Measurements from ENCODE around the gene RNF227.
A peak's percentile ranks its signal among the peaks of the same experiment; 100 is the strongest.
"Not testable (repeated sequence)": the region's sequence is repeated elsewhere in the genome, so short reads cannot be mapped to it uniquely, and the experiment has no call there.

The RNF227 gene

GRCh38 chr17:7915611-7916384, at the start of gene RNF227:
Gene RNF227, minus strand, starts transcription at chr17:7916289. Its CDS starts 94 bp downstream, at chr17:7916195.
- peak; percentile 89 for DNase-seq

DNA sequence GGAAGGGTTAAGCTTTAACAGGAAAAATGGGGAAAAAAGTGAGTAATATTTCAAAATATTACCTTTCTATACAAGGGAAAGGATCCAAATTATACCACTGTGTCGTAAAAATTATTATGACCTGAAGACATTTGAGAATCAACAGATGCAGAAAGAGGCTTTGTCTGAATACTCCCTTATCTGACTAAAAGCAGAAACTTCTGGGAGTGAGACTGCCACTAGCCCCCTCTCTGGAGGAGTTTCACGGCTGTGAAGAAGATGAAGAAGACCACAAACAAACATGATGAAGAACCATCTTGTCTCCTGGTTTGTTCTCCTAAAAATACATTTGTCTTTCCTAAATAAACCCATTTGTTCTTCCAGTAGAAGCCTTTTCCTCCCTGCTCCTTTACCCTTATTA, 45.3 kb upstream of the RNF227 start:
- no peak for DNase-seq

GRCh38 chr17:7959503-7960253, 43.6 kb upstream of the RNF227 start:
- DNase-seq: no peak

DNA sequence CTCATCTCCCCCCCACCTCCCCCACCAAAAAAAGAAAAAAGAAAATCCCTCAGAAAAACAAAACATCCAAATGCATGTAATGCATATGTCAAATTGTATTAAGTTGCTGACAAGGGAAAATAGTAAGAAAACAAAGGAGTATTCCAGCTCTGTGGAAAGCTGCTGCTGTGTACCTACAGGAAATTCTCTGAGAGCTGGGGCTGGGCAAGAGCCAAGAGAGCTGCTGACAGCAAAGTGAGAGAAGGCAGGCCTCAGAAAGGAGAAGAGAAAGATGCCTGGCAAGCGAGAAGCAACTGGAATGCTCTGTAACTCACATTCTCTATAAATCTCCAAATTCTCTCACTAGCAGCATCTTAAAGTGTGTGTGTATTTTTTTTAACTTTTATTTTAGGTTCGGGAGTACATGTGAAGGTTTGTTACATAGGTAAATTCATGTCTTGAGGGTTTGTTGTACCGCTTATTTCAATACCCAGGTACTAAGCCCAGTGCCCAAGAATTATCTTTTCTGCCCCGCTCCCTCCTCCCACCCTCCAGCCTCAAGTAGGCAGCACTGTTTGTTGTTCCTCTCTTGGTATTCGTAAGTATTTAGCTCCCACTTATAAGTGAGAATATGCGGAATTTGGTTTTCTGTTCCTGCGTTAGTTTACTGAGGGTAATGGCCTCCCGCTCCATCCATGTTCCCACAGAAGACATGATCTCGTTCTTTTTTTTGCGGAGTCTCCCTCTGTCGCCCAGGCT, 40.3 kb upstream of the RNF227 start:
- DNase-seq: no peak

DNA sequence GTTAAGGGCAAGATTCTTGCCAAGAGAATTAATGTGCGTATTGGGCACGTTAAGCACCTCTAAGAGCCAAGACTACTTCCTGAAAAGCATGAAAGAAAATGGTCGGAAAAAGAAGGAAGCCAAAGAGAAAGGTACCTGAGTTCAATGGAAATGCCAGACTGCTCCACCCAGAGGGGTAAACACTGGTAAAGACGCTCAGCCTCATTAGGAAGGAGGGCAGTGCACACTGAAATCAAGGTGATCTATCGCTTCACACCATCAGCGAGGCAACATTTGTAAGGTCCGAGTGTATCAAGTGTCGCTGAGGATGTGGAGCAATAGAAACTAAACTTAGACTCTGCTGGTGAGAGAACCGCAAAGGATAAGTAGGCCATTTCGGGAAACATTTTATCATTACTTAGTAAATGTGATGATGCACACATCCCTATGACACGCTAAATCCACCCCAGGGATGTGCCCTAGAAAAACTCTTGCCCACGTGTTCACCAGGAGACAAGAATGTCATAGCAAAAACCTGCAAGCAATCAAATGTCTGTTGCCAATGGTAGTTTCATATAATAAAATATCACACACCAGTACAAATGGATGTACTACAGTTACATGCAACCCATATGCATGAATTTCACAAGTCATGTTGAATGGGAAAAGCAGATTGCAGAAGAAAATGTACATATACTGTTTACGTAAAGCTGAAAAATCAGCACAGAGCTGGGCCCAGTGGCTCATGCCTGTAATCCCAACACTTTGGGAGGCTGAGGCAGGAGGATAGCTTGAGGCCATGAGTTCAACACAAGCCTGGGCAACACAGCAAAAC, 39.5 kb upstream of the RNF227 start:
- no peak for DNase-seq

DNA sequence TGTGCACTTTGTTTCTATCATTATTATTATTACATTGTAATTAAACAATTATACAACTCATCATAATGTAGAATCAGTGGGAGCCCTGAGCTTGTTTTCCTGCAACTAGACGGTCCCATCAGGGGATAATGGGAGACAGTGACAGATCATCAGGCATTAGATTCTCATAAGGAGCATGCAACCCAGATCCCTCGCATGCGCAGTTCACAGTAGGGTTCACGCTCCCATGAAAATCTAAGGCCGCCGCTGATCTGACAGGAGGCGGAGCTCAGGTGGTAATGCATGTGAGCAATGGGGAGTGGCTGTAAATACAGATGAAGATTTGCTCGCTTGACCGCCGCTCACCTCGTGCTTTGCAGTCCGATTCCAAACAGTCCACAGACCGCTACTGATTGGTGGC, 37.2 kb upstream of the RNF227 start:
- not testable (repeated sequence) for DNase-seq

DNA sequence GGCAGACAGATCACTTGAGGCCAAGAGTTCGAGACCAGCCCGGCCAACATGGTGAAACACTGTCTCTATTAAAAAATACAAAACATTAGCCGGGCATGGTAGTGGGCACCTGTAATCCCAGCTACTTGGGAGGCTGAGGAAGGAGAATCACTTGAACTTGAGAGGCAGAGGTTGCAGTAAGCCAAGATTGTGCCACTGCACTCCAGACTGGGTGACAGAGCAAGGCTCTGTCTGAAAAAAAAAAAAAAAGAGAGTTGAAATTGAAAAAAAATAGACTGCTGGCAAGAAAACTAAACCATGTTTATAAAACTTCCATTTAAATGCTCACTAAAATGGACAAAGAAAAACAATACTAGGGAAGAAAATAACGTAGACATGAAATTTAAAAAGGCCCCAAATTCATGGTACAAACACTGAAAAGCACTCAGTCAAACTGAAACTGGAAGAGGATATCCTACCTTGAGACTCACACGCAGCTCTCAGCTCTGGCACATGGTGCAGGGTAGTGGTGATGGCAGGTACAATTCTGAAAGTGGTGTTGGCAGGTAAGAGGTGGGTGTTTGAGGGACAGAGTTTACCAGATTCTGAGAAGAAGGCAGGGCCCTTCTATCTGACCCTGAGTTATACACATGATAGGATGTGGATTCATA, 35.2 kb upstream of the RNF227 start:
- peak; percentile 12 for DNase-seq

DNA sequence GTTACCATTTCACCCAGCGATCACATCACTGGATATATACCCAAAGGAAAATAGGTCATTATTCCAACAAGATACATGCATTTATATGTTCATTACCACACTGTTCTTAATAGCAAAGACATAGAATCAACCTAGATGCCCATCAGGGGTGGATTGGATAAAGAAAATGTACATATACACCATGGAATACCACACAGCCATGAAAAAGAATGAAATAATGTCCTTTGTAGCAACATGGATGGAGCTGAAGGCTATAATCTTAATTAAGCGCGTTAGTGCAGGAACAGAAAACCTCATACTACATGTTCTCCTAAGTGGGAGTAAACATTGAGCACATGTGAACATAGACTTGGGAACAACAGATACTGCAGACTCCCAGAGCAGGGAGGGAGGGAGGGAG, 34.5 kb upstream of the RNF227 start:
- no peak for DNase-seq

DNA sequence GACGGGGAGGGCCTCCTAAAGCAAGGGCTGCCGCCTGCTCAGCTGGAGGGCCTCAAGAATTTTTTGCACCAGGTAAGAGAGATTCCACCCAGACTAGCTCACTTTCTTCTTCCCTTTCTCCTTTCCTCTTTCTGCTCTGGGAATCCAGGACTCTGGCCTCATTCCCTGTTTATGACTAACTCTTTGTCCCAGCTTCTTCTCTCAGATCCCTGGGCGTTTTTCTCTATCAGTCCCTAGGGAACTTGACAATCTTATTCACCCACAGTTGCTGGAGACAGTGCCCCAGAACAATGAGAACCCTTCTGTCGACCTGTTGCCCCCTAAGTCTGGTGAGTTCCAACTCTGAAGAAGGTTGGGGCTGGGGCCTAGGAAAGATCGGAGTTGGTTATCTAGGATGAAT, 31.6 kb upstream of the RNF227 start:
- no peak for DNase-seq

DNA sequence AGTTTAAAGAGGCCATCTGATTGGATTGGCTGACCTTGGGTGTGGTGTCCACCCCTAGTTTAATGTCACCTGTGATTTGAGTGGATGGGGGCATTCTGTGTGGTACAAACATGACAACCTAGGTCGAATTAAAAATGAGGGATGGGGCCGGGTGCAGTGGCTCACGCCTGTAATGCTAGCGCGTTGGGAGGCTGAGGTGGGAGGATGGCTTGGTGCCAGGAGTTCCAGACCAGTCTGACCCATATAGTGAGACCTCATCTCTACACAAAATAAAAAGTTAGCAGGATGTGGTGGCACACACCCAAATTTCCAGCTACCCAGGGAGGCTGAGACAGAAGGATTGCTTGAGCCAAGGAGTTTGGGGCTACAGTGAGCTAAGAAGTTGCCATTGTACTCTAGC, 30.4 kb upstream of the RNF227 start:
- no peak for DNase-seq

GRCh38 chr17:7945651-7946050, 29.6 kb upstream of the RNF227 start:
- no peak for DNase-seq

DNA sequence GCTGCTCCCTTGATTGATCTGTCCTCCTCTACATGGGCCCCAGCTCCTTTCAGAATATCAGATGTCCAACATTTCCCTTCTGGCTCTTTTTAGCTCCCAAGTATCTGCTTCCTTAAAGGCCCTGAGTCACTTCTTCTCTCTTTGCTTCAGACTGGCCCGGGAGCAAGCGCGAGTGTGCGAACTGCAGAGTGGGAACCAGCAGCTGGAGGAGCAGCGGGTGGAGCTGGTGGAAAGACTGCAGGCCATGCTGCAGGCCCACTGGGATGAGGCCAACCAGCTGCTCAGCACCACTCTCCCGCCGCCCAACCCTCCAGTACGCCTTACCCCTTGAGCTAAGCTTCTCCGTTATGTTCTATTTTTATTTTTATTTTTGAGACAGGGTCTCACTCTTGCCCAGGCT, 28.2 kb upstream of the RNF227 start:
- DNase-seq: no peak

DNA sequence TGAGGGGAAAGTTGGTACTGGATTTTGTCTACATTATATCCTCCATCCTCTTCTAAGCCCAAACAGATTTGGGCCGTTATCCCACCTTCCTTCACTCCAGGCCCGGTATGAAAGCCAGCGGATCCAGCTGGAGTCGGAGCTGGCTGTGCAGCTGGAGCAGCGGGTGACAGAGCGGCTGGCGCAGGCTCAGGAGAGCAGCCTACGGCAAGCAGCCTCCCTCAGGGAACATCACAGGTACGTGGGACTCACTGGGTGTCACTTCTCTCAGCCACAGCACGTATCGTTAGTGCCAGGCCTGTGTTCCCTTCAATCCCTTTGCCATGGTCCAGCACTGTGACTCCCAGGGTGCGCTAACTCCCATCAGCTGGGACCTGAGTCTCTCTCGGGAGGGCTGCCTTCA, 27.2 kb upstream of the RNF227 start:
- DNase-seq: no peak

GRCh38 chr17:7940743-7941142, 24.7 kb upstream of the RNF227 start:
- no peak for DNase-seq

DNA sequence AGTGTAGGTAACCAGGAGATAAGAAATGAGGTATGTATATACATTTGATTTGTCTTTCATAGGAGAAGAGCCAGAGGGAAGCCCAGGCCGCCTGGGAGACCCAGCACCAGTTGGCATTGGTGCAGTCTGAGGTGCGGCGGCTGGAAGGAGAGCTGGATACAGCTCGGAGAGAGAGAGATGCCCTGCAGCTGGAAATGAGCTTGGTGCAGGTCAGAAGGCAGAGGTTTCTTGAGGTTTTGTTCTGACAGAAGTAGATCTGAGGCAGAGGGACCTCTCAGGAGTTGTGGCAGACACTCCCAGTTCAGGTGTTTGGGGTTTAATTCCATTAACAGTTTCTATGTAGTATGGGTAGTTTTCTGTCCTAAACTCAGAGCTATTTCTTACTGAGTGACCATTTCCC, 23.9 kb upstream of the RNF227 start:
- no peak for DNase-seq

GRCh38 chr17:7935859-7936258, 19.8 kb upstream of the RNF227 start:
- no peak for DNase-seq

DNA sequence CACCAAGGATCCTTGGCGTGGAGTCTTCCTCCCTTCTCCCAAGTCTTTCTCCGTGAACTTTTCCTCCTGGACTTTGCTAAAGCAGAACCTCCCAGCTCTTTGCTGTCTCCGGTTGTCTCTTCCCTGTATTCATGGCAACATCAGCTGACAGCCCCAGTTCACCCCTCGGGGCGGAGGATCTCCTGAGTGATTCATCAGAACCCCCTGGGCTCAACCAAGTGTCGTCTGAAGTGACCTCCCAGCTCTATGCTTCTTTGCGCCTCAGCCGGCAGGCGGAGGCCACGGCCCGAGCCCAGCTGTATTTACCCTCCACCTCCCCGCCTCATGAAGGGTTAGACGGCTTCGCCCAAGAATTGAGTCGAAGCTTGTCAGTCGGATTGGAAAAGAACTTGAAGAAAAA, 16.9 kb upstream of the RNF227 start:
- DNase-seq: peak; percentile 30

- no peak for DNase-seq
Observed at GRCh38 chr17:7932483-7932891, 16.4 kb upstream of the RNF227 start.

DNA sequence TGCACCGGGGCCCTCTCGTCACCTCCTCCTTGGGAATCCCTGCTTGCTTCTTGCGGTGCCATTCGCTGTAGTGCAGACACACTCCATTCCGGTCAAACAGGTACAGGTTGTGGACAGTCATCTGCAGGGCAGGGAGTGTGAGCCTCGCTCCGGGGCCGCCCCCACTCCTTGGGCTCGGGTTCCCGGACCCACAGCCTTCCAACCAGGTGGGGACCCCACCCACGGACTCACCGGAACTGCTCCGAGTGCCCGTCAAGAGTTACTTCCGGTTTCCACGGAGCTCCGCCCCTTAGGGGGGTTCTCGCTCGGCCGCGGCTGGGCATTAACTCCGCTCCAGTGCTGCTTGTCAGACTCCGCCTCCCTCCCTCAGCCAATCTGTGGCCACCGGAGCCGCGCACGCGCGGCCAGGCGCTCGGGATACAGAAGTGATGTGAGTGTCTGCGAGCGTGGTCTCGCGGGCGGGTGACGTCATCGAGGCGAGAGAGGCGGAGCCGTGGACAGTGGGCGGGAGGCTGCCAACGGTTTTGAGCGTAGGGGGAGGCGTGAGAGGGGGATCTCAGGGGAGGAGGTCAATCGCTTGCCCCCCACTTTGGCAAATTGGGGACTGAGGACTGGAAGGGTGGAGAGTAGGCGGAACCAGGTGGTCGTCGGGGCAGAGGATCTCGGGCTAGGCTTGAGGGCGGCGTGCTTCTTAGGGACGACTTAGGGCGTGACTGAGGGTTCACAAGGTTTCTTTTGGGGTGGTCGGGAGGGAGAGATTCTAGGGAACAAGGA, 15.8 kb upstream of the RNF227 start, which contains the start of the genes CNTROB and TRAPPC1:
TSS of gene CNTROB (plus strand) at position 498 of the 774 bp plus-strand sequence. CDS start 874 bp downstream, outside the sequence.
TSS of gene TRAPPC1 (minus strand) at position 238 of the 774 bp plus-strand sequence. CDS start at position 121, 117 bp downstream.
- DNase-seq: peak; percentile 100

DNA sequence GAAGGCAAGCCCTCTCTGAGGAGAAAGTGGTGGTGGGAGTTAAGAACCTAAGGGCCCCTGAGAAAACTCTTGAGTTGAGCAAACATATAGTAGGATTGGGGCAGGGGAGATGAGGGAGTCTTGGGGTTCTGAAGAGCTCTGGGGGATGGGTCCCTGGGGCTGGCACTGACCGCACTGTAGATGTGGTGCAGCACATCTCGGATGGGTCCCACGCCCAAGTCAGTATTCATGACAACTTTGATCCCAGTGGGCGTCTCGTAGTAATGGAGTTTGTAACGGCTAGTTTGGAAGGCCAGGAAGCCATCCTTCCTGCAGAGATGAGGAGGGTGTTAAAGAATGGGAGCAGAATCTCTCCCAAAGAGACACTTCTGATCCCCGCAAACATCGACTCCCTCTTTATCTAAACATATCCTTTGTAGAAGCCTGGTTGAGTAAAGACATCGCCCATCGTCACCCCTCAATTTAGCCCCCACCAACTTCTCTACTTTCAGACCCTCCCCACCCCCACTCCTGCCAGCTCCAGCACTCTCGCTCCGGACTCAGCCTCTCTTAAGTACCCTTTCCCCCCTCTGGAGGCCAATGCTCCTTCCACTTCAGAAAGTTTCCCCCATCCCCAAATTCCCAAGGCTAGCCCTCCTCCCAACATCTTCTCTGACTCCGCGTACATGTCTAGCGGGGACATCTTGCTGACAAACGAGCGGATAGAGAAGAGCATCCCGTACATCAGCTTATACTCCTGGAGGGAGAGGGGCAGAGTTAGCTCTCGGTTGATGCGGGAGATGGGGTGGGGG, 14.9 kb upstream of the RNF227 start:
- DNase-seq: no peak
